ENCODE measurements around the gene CBFA2T2. TPM values are rescaled to one million over a fixed set of nuclear protein-coding genes. Genes with fewer than 3 reads are reported as not detected.

The CBFA2T2 gene
- total RNA-seq, 1 donor, result 11.2 TPM

DNA sequence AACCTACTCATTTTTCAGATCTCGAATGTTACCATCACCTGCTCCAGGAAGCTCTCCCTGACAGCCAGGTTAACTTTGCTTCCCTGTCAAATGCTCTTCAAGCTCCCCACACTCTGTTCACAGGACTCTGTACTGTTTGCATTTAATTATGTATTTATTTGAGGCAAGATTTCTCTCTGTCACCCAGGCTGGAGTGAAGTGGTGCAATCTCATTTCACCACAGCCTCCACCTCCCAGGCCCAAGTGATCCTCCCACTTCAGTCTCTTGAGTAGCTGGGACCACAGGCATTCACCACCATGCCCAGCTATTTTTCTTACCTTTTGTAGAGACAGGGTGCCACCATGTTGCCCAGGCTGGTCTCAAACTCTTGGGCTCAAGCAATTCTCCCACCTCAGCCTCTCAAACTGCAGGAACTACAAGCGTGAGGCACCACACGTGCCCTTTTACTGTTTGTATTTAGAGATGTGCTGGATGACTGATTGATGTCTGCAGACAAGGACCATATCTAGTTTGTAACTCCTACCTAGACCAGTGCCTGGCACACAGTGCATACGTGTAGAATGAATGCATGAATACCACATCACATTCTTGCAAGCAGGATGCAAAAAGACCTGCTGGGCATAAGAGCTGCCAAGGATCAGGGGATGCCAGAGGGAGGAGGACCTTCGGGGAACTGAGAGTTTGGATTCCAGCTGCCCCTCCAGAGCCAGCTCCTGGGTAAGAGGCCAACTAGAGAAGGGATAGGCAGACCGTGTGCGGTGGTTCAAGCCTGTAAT lies 15.6 kb upstream of the CBFA2T2 start:
- Histone ChIP-seq H3K36me3 (ENCODE audit: insufficient read depth, low read length) (no peaks in the 10 kb centered on the region), H3K27ac (ENCODE audit: low read depth, low read length) (no peak overlapping the region), H3K4me2 (ENCODE audit: insufficient read depth, low read length) (no peak overlapping the region), H4K20me1 (ENCODE audit: insufficient read depth, low read length) (no peaks in the 10 kb centered on the region), H2AFZ (ENCODE audit: low read length) (no peak overlapping the region), H3K4me1 (ENCODE audit: insufficient read depth, low read length) (no peaks in the 10 kb centered on the region), H3K27me3 (ENCODE audit: insufficient read depth, low read length) (peaks cover 11% of the 10 kb centered on the region), H3K4me3 (ENCODE audit: insufficient read depth, low read length) (no peak overlapping the region), H3K9me3 (ENCODE audit: low read depth, low read length) (no peaks in the 10 kb centered on the region), H3K79me2 (ENCODE audit: insufficient read depth, low read length) (no peaks in the 10 kb centered on the region)
- peak; percentile 25 for DNase-seq (ENCODE audit: insufficient read length, low spot score, missing footprints)
- no peak for TF ChIP-seq CTCF (IDR thresholded peaks at IDR 0.05; ENCODE audit: extremely low read depth, low read depth, low read length)

- Histone ChIP-seq H3K4me3 (ENCODE audit: insufficient read depth, low read length) (no peak overlapping the region), H3K4me2 (ENCODE audit: insufficient read depth, low read length) (no peak overlapping the region), H3K9me3 (ENCODE audit: low read depth, low read length) (no peaks in the 10 kb centered on the region), H2AFZ (ENCODE audit: low read length) (no peak overlapping the region), H3K4me1 (ENCODE audit: insufficient read depth, low read length) (no peaks in the 10 kb centered on the region), H3K79me2 (ENCODE audit: insufficient read depth, low read length) (no peaks in the 10 kb centered on the region), H3K27ac (ENCODE audit: low read depth, low read length) (no peak overlapping the region), H3K27me3 (ENCODE audit: insufficient read depth, low read length) (peaks cover 11% of the 10 kb centered on the region), H4K20me1 (ENCODE audit: insufficient read depth, low read length) (no peaks in the 10 kb centered on the region), H3K36me3 (ENCODE audit: insufficient read depth, low read length) (no peaks in the 10 kb centered on the region)
- peak; percentile 23 for DNase-seq (ENCODE audit: insufficient read length, low spot score, missing footprints)
- no peak for TF ChIP-seq CTCF (IDR thresholded peaks at IDR 0.05; ENCODE audit: extremely low read depth, low read depth, low read length)
These were observed 14.9 kb upstream of the CBFA2T2 start for GRCh38 chr20:33474963-33475362.

DNA sequence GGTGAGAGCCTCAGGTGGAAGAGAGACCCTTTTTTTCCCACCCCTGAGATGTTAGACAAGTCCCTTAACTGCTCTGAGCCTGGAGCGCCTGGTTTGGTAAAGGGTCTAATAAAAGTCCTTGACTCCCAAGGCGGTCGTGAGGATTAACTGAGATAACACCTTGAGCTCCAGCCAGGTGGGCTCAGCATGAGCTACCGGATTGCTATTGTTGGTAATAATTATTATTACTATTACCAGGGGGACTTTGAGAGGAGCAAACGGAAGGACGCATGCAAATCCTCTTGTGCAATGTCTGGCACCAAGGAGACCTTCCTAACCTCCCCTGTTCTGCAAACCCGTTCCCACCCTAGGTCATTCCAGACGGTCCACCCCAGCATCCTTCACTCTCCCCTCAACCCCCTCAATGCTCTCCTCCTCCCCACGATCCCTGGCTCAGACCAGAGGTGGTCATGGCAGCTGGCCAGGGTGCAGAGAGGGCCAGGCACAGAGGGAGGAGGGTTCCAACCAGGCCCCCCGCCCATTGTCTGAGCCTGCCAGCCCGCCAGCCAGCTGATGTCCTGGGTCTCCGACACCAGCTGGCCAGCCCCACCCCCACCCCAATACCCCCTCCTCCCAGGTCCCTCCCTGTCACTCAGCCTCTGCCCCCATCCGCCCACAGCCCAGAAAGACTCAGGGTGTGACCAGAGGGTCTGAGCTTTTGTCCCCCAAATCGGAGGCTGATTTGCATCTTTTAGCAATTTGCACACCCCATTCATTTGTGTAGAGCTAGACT lies 14.3 kb upstream of the CBFA2T2 start:
- Histone ChIP-seq H3K27me3 (ENCODE audit: insufficient read depth, low read length) (peaks cover 11% of the 10 kb centered on the region), H3K9me3 (ENCODE audit: low read depth, low read length) (no peaks in the 10 kb centered on the region), H3K4me3 (ENCODE audit: insufficient read depth, low read length) (no peak overlapping the region), H3K36me3 (ENCODE audit: insufficient read depth, low read length) (no peaks in the 10 kb centered on the region), H2AFZ (ENCODE audit: low read length) (no peak overlapping the region), H3K27ac (ENCODE audit: low read depth, low read length) (no peak overlapping the region), H3K4me2 (ENCODE audit: insufficient read depth, low read length) (no peak overlapping the region), H3K79me2 (ENCODE audit: insufficient read depth, low read length) (no peaks in the 10 kb centered on the region), H4K20me1 (ENCODE audit: insufficient read depth, low read length) (no peaks in the 10 kb centered on the region), H3K4me1 (ENCODE audit: insufficient read depth, low read length) (no peaks in the 10 kb centered on the region)
- TF ChIP-seq CTCF (IDR thresholded peaks at IDR 0.05; ENCODE audit: extremely low read depth, low read depth, low read length), result no peak
- DNase-seq (ENCODE audit: insufficient read length, low spot score, missing footprints), result peak; percentile 6
